ENCODE data around the gene CCKAR. TPM values are rescaled to one million over a fixed set of nuclear protein-coding genes. Genes with fewer than 3 reads are reported as not detected.

The CCKAR gene
- total and polyA plus RNA-seq, 2 experiments from 2014 or later, result not detected

DNA sequence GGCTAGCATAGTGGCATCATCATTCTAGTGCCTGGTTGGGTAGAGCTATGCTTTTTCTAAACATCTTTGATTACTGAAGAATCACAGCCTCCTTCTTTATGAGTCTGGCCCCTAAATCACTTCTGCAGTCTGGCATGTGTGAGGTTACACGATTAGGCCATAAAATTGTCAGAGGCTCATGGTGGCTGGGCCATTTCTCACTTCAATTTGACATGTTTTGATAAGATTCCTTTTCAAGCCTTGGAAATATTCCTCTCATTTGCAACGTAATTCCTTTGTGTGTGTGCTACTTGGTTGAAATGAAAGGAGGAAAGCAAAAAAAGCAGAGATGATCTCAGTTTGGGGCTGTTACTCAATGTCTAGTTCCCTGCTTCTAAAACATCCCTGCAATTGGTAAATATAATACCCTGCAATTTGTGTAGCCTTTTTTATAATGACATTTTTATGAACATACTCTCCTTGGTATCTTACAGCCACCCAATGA lies 6.2 kb downstream of the CCKAR start (continued):
- TF ChIP-seq, protein P1, sequence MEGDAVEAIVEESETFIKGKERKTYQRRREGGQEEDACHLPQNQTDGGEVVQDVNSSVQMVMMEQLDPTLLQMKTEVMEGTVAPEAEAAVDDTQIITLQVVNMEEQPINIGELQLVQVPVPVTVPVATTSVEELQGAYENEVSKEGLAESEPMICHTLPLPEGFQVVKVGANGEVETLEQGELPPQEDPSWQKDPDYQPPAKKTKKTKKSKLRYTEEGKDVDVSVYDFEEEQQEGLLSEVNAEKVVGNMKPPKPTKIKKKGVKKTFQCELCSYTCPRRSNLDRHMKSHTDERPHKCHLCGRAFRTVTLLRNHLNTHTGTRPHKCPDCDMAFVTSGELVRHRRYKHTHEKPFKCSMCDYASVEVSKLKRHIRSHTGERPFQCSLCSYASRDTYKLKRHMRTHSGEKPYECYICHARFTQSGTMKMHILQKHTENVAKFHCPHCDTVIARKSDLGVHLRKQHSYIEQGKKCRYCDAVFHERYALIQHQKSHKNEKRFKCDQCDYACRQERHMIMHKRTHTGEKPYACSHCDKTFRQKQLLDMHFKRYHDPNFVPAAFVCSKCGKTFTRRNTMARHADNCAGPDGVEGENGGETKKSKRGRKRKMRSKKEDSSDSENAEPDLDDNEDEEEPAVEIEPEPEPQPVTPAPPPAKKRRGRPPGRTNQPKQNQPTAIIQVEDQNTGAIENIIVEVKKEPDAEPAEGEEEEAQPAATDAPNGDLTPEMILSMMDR (conservative IDR thresholded peaks at IDR 0.05; ENCODE audit: low read depth in 2 of 2), result no peak
- TF ChIP-seq, protein P2, sequence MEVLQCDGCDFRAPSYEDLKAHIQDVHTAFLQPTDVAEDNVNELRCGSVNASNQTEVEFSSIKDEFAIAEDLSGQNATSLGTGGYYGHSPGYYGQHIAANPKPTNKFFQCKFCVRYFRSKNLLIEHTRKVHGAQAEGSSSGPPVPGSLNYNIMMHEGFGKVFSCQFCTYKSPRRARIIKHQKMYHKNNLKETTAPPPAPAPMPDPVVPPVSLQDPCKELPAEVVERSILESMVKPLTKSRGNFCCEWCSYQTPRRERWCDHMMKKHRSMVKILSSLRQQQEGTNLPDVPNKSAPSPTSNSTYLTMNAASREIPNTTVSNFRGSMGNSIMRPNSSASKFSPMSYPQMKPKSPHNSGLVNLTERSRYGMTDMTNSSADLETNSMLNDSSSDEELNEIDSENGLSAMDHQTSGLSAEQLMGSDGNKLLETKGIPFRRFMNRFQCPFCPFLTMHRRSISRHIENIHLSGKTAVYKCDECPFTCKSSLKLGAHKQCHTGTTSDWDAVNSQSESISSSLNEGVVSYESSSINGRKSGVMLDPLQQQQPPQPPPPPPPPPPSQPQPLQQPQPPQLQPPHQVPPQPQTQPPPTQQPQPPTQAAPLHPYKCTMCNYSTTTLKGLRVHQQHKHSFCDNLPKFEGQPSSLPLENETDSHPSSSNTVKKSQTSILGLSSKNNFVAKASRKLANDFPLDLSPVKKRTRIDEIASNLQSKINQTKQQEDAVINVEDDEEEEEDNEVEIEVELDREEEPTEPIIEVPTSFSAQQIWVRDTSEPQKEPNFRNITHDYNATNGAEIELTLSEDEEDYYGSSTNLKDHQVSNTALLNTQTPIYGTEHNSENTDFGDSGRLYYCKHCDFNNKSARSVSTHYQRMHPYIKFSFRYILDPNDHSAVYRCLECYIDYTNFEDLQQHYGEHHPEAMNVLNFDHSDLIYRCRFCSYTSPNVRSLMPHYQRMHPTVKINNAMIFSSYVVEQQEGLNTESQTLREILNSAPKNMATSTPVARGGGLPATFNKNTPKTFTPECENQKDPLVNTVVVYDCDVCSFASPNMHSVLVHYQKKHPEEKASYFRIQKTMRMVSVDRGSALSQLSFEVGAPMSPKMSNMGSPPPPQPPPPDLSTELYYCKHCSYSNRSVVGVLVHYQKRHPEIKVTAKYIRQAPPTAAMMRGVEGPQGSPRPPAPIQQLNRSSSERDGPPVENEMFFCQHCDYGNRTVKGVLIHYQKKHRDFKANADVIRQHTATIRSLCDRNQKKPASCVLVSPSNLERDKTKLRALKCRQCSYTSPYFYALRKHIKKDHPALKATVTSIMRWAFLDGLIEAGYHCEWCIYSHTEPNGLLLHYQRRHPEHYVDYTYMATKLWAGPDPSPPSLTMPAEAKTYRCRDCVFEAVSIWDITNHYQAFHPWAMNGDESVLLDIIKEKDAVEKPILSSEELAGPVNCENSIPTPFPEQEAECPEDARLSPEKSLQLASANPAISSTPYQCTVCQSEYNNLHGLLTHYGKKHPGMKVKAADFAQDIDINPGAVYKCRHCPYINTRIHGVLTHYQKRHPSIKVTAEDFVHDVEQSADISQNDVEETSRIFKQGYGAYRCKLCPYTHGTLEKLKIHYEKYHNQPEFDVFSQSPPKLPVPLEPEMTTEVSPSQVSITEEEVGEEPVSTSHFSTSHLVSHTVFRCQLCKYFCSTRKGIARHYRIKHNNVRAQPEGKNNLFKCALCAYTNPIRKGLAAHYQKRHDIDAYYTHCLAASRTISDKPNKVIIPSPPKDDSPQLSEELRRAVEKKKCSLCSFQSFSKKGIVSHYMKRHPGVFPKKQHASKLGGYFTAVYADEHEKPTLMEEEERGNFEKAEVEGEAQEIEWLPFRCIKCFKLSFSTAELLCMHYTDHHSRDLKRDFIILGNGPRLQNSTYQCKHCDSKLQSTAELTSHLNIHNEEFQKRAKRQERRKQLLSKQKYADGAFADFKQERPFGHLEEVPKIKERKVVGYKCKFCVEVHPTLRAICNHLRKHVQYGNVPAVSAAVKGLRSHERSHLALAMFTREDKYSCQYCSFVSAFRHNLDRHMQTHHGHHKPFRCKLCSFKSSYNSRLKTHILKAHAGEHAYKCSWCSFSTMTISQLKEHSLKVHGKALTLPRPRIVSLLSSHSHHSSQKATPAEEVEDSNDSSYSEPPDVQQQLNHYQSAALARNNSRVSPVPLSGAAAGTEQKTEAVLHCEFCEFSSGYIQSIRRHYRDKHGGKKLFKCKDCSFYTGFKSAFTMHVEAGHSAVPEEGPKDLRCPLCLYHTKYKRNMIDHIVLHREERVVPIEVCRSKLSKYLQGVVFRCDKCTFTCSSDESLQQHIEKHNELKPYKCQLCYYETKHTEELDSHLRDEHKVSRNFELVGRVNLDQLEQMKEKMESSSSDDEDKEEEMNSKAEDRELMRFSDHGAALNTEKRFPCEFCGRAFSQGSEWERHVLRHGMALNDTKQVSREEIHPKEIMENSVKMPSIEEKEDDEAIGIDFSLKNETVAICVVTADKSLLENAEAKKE (CRISPR knock-in tag; IDR thresholded peaks at IDR 0.05), result no peak

DNA sequence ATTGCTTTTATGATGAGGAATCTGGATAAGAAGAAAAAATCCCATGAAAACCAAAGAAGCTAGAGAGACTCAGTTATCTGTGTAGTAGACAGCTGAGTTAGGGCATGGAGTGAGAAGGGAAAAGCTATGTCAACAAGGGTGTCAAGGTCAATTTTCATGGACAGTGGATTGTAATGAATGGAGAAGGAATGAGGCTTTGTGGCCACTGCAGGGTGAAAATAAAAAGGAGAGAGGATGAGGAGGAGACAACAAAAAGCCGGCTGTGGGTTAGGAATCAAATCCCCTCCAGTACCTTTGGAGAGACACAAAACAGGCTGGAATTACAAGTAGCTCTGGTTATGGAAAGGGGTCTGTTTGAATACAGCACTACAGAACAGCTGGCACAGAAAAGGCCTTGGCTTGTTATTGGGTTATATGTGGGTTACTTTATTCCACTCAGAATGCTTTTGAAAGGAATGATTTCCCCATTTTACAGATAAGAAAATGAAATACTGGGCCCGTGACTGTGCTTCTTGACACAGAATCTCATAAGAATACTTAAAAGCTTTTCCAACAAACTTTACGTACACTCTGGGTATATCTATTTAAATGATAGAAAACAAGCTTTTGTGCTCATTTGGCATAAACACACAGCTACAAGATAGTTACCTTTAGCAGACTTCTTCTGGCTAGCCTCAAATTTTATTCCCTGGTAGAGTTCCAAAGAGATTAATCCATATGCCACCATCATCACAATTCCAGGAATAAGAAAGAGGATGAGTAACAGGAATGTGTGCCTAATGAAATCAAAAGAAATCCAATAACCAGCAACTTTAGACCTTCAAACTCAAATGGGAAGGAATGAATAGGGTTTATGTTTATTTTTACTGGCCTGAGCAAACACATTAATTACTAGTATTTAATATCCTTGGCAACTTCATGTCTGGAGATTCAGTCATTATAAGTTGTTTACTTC lies 7.5 kb downstream of the CCKAR start:
- Histone ChIP-seq H3F3A (replicated peaks; ENCODE audit: low read depth) (no peaks in the 10 kb centered on the region), H4K20me1 (replicated peaks; ENCODE audit: insufficient read depth) (no peaks in the 10 kb centered on the region), H3K9me2 (ENCODE audit: insufficient read depth) (no peaks in the 10 kb centered on the region), H3K79me2 (replicated peaks; ENCODE audit: insufficient read depth) (no peaks in the 10 kb centered on the region), H3K4me3 (no peak overlapping the region), H3K36me3 (ENCODE audit: insufficient read depth) (no peaks in the 10 kb centered on the region), H2AFZ (no peak overlapping the region), H3K27ac (ENCODE audit: low read depth) (no peak overlapping the region), H3K27me3 (ENCODE audit: insufficient read depth) (no peaks in the 10 kb centered on the region), H3K4me1 (ENCODE audit: insufficient read depth) (peaks cover 14% of the 10 kb centered on the region), H3K4me2 (no peak overlapping the region)
- no peaks in the 10 kb centered on the region; the same call in 2 of the 3 replicates for H3K9me3 Mint-ChIP-seq
- no peak for ATAC-seq
- no peak overlapping the region for H3K27ac Mint-ChIP-seq
- no peaks in the 10 kb centered on the region for H3K36me3 Mint-ChIP-seq (ENCODE audit: low read depth)
- no peaks in the 10 kb centered on the region for H3K27me3 Mint-ChIP-seq (ENCODE audit: insufficient read depth, low read depth, poor library complexity)
- DNase-seq (ENCODE audit: low spot score), result no peak
- peaks cover 8% of the 10 kb centered on the region; the same call in 2 of the 3 replicates for H3K4me1 Mint-ChIP-seq
- H3K4me3 Mint-ChIP-seq, result no peak overlapping the region
- TF ChIP-seq, protein P1 (conservative IDR thresholded peaks at IDR 0.05; ENCODE audit: low read depth in 2 of 2), result no peak
- TF ChIP-seq NANOG (IDR thresholded peaks at IDR 0.05; ENCODE audit: borderline replicate concordance), result no peak
- TF ChIP-seq STAT1 (IDR thresholded peaks at IDR 0.05; ENCODE audit: unreplicated experiment), result no peak
- no peak for TF ChIP-seq EZH2 (IDR thresholded peaks at IDR 0.05; ENCODE audit: low read depth, unreplicated experiment)
- TF ChIP-seq, protein P3, sequence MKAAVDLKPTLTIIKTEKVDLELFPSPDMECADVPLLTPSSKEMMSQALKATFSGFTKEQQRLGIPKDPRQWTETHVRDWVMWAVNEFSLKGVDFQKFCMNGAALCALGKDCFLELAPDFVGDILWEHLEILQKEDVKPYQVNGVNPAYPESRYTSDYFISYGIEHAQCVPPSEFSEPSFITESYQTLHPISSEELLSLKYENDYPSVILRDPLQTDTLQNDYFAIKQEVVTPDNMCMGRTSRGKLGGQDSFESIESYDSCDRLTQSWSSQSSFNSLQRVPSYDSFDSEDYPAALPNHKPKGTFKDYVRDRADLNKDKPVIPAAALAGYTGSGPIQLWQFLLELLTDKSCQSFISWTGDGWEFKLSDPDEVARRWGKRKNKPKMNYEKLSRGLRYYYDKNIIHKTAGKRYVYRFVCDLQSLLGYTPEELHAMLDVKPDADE (IDR thresholded peaks at IDR 0.05), result no peak
